Measurements from ENCODE around the gene PPFIA1.

GRCh38 chr11:70368961-70369360 is 98.5 kb downstream of the PPFIA1 start:
- TF ChIP-seq CTCF (IDR thresholded peaks at IDR 0.05): no peak
- no peak for TF ChIP-seq POLR2AphosphoS5 (IDR thresholded peaks at IDR 0.05)
- no peak for TF ChIP-seq EP300 (IDR thresholded peaks at IDR 0.05)
- no peak for TF ChIP-seq POLR2A (IDR thresholded peaks at IDR 0.05)
